CD4-positive, alpha-beta T cell treated with Interleukin-6 at 100 ng/mL for 8 hours (primary cell): ENCODE measurements around the gene MTMR10.
A peak's percentile ranks its signal among the peaks of the same experiment; 100 is the strongest.

Experiments used
- DNase-seq: peaks from one replicate; pipeline ENCODE4 v3.0.0-alpha.2; 2020; ENCODE audit warnings: mixed read lengths, low spot score

Gene MTMR10

GRCh38 chr15:30919877-30920550 lies 71.4 kb downstream of the MTMR10 start:
- DNase-seq: no peak

GRCh38 chr15:30918366-30918765 lies 73.1 kb downstream of the MTMR10 start:
- no peak for DNase-seq

GRCh38 chr15:30917675-30918074 lies 73.8 kb downstream of the MTMR10 start:
- DNase-seq: no peak

GRCh38 chr15:30917013-30917412 lies 74.4 kb downstream of the MTMR10 start:
- no peak for DNase-seq

GRCh38 chr15:30913761-30914160 lies 77.7 kb downstream of the MTMR10 start:
- no peak for DNase-seq

- no peak for DNase-seq
These were observed 85.1 kb downstream of the MTMR10 start for GRCh38 chr15:30906366-30906765.

- no peak for DNase-seq
These were observed 85.6 kb downstream of the MTMR10 start for GRCh38 chr15:30905821-30906220.

- no peak for DNase-seq
These were observed 86.6 kb downstream of the MTMR10 start for GRCh38 chr15:30904812-30905211.

- peak; percentile 75 for DNase-seq
These were observed 87.8 kb downstream of the MTMR10 start, which contains the start of gene FAN1 for GRCh38 chr15:30903497-30904187. TSS of gene FAN1 (plus strand) at chr15:30903915. CDS start at chr15:30904664, 749 bp downstream.

GRCh38 chr15:30901889-30902288 lies 89.5 kb downstream of the MTMR10 start:
- no peak for DNase-seq

GRCh38 chr15:30896211-30896606 lies 95.2 kb downstream of the MTMR10 start:
- no peak for DNase-seq

GRCh38 chr15:30895461-30896210 lies 95.8 kb downstream of the MTMR10 start:
- DNase-seq: no peak

- DNase-seq: no peak
These were observed 102.2 kb downstream of the MTMR10 start for GRCh38 chr15:30889196-30889595.
